Neural cell (in vitro differentiated cells): Measurements from ENCODE around the gene CAMKMT.

Experiments
- EZH2 ChIP-seq: fragments of 200-600, 300-800 bp; shearing (Covaris generic), sonication (generic); IDR thresholded peaks from 2 replicates; pipeline ENCODE4 v1.6.1; 2014; ENCODE audit warnings: antibody characterized with exemption, low read length, borderline replicate concordance, mild to moderate bottlenecking; ENCODE audit not compliant: insufficient read depth, poor library complexity, severe bottlenecking
- POLR2AphosphoS5 ChIP-seq: IDR thresholded peaks from 2 replicates; pipeline ENCODE4 v1.6.1; 2012
- SMC3 ChIP-seq: fragments of 450-650 bp; conservative IDR thresholded peaks from 2 replicates; pipeline ENCODE4 v1.6.1; 2014; ENCODE audit warnings: antibody characterized with exemption, mild to moderate bottlenecking, moderate library complexity; ENCODE audit not compliant: poor library complexity
- TF ChIP-seq, protein P1 (sequence below): fragments of 450-650 bp; IDR thresholded peaks from 2 replicates; pipeline ENCODE4 v1.5.1; 2014; ENCODE audit warnings: antibody characterized with exemption, mild to moderate bottlenecking, moderate library complexity; ENCODE audit not compliant: poor library complexity, severe bottlenecking

DNA sequence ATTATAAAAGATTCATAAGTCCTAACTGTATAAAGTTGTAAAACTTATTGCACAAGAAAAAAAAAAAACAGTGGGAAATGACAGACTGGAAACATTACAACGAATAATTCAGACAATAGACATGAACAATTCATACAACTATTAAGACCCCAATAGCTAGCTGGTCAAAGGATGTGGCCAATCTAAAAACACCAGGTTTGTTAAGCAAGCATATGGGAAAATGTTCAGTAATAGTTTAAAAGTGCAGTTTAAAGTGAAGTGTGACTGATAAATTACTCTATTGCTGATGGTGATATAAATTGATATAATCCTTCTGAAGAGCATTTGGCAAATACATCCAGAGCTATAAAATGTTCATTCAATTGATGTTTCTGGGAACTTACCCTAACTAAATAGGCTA is 289.0 kb downstream of the CAMKMT start:
- TF ChIP-seq, protein P1, sequence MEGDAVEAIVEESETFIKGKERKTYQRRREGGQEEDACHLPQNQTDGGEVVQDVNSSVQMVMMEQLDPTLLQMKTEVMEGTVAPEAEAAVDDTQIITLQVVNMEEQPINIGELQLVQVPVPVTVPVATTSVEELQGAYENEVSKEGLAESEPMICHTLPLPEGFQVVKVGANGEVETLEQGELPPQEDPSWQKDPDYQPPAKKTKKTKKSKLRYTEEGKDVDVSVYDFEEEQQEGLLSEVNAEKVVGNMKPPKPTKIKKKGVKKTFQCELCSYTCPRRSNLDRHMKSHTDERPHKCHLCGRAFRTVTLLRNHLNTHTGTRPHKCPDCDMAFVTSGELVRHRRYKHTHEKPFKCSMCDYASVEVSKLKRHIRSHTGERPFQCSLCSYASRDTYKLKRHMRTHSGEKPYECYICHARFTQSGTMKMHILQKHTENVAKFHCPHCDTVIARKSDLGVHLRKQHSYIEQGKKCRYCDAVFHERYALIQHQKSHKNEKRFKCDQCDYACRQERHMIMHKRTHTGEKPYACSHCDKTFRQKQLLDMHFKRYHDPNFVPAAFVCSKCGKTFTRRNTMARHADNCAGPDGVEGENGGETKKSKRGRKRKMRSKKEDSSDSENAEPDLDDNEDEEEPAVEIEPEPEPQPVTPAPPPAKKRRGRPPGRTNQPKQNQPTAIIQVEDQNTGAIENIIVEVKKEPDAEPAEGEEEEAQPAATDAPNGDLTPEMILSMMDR: no peak
- TF ChIP-seq EZH2 (no peak), POLR2AphosphoS5 (no peak), SMC3 (no peak)
